Hepatic stellate cell (primary cell): Measurements from ENCODE around the gene AGO4.
"Not testable (repeated sequence)": the region's sequence is repeated elsewhere in the genome, so short reads cannot be mapped to it uniquely, and the experiment has no call there.

Source experiments
- DNase-seq: peaks from one replicate; pipeline ENCODE4 v3.0.0; 2011; ENCODE audit warnings: low spot score

The AGO4 gene

DNA sequence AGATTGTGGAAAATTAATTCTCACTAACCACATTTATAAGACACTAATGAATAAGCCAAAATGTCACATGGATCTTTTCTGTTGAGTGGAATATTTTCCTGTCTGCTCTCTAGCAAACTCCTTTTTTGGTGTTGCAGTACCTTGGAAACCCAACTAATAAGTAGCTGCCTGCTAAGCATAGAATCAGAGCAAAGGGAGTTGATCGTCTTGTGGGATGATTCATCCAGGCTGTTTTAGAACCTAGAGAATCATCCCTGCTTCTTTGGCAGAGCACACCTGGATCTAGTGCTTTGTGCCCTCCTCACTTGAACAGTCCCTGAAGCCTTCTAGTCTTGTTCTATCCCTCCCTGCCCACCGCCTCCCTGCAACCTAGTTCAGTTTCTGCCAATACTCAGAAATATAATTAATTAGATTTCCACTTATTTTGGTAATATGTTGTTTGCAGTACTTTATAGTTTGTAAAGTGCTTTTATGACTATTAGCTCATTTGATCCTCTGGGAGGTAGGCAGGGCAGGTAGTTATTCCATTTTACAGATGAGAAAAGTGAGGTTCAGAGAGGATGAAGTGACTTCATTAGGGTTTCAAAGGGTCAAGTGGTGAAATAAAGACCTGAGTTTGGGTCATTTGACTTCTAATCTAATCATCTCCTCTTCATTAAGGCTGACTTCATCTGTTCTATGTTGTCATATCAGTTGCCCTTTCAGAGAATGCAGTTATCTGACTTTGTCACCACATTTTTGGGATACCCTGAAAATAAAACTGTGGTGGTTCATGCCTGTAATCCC lies 2.5 kb downstream of the AGO4 start:
- peak; percentile 14 for DNase-seq

DNA sequence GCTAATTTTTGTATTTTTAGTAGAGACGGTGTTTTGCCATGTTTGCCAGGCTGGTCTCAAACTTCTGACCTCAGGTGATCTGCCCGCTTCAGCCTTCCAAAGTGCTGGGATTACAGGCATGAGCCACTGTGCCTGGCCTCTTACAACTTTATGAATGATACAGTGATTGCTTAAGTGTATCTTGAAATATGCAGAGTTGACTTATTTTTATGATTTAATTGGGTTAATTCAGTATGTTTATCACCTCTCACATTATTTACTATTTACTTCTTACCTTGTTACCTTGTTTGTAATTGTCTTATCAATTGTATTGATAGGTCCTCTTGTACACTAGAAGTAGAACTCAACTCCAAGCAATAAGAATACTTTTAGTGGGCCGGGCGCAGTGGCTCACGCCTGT lies 4.9 kb downstream of the AGO4 start:
- not testable (repeated sequence) for DNase-seq

DNA sequence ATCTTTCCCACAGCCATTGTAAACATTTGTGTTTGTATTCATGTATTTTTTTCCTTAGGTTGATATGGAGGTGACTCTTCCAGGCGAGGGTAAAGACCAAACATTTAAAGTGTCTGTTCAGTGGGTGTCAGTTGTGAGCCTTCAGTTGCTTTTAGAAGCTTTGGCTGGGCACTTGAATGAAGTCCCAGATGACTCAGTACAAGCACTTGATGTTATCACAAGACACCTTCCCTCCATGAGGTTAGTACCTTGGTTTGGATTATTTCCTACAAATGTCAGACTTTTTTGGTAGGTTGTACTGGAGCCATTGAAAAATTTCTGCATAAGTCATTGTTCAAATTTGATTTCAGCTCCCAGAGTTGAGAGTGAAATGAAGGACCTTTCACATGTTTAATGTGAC lies 17.4 kb downstream of the AGO4 start:
- DNase-seq = no peak

DNA sequence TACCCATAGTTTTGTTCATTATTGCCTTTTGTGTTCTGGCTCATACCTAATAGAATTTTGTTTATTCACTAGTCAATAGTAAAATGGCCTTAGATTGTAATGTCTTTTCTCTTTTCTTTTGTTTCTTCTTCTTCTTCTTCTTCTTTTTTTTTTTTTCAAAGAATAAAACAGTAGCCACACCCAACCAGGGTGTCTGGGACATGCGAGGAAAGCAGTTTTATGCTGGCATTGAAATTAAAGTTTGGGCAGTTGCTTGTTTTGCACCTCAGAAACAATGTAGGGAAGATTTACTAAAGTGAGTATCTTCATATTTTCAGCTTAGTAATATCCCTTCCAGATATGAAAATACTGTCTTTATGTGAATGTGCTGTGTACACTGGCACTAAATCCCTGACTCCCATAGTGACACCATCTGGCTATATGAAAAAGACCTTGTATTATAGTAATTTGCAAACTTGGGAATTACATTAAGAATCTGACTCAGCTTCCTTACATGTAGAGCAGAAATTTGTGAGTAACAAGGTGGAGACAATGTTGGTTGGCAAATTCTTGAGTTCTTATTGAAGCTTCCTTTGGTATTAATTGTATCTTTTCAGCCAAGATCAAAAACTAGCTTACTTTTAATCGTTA lies 24.6 kb downstream of the AGO4 start:
- DNase-seq = no peak

DNA sequence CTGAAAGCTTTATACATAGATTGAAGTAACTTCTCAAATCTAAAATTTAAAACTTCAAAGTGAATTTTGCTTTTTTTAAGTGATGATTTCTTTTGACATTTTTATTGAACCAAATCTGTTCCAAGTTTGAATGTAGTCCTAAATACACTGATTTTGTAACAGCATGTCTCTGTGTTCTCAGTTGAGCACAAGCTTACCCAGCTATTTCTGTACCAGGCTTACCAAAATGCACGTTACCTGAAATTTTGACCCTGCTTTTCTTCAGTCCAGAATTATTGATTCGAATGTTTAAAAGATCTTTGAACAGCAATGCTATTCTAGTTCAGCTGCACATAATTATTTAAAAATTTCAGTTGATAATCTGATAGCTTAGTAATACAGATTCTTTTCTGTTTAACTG lies 25.6 kb downstream of the AGO4 start:
- DNase-seq = no peak

DNA sequence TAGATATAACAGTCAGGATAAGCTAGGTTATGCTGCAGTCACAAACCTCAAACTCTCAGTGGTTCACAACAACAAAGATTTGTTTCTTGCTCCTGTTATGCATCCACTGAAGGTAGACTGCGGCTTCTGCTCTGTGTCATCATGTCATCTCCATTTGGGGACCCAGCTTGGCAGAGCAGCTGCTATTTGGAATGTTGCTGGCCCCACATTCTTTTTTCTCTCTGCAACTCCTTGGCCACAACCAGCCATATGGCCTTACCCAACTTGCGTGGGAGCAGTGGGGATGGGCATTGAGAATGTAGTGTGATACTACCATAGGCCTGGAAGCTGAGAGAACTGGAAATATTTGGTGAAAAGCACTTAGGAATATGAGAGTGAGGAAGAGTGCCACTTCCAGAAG lies 26.4 kb downstream of the AGO4 start:
- DNase-seq = no peak

DNA sequence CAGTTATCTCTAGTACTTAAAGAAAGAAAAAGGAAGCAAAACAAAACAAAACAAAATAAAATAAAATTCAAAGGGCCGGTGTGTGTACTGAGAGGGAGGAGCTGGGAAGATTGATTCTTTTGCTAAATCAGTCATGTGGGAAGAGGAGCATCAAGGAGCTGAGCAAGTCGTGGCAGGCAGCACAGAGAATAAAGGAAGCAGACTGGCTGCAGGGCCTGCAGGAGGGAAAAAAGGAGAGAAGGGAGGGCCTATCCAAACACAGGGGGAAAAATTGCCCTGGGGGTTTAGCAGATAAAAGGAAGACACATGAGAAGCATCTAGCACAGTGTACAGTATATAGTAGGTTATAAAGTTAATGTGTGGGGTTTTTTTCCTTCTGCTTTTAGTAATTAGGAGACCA lies 27.6 kb downstream of the AGO4 start:
- no peak for DNase-seq

DNA sequence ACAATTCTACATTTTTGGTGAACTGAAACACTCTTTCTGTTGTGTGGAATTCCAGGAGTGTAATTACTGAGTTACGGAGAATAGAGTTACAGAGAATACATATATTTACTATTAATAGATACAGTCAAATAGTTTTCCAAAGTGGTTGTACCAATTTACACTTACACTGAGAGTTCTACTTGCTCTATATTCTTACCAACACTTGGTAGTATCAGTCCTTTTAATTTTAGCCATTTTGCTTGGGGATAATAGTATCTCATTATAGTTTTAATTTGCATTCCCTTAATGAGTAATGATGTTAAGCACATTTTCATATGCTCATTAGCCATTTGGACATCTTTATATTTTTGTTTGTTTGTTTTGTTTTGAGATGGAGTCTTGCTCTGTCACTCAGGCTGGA lies 28.9 kb downstream of the AGO4 start:
- DNase-seq = no peak

DNA sequence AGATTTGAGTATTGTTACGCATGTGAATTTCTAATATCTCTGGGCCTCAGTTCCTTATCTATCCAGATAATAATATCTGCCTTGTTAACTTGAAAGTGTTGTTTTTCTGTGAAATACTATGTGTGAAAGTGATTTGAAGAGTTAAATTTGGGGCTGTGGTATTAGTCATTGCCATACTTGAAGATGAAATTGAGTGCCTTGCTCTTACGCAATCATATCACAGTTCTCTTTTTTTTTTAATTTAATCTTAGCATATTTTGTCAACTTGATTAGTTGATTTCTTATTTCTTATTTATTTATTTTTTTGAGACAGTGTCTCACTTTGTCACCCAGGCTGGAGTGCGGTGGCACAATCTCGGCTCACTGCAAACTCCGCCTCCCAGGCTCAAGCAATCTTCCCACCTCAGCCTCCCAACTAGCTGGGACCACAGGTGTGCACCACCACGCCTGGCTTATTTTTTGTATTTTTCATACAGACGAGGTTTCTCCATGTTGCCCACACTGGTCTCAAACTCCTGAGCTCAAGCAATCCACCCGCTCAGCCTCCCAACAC lies 31.0 kb downstream of the AGO4 start:
- DNase-seq = no peak

DNA sequence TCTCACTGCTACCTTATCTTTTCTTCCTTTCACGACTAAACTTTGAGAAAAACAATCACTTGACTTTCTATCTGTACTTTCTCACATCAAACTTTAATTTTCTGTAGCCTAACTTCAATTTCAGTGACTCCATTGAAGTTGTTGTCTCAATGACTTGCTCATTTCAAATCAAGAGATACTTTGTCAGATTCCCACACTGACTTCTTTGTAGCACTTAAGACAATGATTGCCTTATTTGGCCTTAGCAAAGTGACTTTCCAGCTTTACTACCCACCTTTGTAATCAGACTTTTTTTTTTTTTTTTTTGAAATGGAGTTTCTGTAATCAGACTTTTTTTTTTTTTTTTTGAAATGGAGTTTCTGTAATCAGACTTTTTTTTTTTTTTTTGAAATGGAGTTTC lies 37.0 kb downstream of the AGO4 start:
- no peak for DNase-seq

DNA sequence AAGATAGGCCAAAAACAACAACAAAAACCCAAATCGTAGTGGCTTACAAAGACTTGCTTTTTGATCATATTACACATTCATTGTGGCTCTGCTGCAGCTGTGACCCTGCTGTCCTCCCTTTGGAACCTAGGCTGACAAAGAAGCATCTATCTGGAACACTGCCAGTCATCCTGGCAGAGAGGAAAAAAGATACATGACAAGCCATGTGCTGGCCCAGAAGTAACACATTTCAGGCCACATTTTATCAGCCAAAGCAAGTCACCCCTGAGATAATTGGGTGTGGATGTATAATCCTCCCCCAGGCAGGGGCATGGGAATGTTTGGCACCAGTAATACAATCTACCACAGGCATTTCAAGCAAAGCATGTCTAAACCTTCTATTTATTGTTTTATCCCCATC lies 38.0 kb downstream of the AGO4 start:
- no peak for DNase-seq

DNA sequence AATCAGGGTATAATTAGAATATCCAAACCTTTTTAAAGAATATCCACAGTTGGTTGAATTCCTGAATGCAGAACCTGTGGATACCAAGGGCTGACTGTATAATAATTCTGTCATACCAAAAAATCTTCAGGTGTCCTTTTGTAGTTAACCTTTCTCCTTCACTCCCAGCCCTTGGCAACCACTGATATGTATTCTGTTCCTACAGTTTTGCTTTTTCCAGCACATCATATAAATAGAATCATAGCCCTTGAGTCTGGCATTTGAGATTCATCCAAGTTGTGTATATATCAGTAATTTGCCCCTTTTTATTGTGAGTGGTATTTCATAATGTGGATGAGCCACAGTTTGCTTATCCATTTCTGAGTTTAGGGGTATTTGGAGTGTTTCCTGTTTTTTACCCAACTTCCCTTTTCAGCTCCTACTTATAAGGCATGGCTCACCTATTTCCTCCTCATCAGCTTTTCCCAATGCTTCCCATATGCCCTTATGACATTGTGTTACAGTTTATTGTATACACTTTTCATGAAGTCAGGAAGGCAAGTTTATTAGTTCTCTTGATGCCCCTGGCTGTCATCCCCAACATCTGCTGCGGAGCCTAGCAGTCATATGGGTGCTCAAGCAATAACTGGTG lies 40.2 kb downstream of the AGO4 start:
- no peak for DNase-seq

DNA sequence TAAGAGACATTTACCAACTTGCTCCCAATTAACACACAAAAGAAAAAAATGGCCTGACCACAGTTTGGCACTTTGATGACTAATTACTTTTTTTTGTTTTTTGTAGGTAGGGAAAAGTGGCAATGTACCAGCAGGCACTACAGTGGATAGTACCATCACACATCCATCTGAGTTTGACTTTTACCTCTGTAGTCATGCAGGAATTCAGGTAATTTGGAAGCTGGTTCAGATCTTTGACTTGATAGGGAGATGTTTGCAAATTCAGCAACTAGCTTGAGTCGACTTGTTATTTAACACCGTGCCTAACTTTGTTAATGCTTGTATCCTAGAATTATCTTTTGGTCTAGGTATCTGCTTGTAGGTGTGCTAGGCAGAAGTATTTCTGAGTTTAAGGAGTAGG lies 42.2 kb downstream of the AGO4 start:
- DNase-seq = no peak

DNA sequence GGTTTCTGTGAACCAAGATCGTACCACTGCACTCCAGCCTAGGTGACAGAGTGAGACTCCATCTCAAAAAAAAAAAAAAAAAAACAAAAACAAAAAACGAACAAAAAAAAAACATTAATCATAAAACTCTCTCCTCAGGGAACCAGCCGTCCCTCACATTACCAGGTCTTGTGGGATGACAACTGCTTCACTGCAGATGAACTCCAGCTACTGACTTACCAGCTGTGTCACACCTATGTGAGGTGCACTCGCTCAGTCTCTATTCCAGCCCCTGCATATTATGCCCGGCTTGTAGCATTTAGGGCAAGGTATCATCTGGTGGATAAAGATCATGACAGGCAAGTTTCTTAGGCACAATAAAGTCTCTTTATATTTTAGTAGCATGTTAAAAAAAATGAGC lies 42.9 kb downstream of the AGO4 start:
- no peak for DNase-seq

DNA sequence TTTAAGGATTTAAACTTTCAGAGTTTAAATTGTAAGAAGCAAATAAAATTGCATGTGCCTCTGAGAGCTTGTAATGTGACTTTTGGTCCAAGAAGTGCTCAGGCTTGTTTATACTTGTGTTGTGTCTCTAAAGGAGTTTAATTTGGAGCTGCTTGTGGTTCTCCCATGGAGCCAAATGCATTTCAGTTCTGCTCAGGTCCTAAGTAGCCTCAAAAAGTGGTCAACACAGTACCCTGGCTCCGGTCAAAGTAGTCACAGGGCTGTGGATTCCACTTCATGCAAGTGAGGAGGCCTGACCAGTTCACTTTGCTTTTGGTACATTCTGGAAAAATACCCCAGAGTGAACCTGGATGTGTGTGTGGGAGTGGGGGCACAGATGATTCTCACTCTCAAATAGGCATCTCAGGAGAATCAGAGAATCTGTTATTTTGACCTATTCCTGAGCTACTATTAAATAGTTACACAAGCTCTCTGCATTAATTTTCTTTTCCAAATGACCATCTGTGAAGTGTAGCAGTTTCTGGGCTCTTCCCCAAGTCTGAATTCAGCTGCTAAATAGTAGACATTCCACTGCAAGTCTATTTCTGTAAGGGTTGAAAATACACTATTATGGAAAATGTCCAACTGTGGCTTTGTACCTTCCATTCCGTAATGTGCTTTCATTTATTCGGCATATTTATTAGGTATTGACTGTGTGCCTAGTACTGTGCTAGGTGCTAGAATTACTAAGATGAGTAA lies 43.5 kb downstream of the AGO4 start:
- peak; percentile 13 for DNase-seq

DNA sequence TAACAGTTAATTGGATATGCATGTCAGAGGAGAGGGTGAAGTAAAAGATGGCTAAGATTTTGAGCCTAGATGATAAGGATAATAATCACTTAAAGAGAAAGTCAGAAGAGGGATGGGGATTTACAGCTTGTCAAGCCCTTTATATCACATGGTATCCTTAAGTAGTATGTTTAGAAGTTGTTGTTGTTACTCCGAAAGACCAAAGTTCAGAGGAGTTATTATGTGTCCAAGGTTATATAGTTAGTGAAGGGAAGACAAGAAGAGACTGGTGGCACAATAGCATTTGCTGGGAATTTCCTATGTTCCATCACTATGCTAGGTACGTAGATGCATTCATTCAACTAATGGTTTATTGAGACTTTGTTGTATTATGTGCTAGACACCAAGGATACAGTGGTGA lies 44.4 kb downstream of the AGO4 start:
- DNase-seq = no peak

DNA sequence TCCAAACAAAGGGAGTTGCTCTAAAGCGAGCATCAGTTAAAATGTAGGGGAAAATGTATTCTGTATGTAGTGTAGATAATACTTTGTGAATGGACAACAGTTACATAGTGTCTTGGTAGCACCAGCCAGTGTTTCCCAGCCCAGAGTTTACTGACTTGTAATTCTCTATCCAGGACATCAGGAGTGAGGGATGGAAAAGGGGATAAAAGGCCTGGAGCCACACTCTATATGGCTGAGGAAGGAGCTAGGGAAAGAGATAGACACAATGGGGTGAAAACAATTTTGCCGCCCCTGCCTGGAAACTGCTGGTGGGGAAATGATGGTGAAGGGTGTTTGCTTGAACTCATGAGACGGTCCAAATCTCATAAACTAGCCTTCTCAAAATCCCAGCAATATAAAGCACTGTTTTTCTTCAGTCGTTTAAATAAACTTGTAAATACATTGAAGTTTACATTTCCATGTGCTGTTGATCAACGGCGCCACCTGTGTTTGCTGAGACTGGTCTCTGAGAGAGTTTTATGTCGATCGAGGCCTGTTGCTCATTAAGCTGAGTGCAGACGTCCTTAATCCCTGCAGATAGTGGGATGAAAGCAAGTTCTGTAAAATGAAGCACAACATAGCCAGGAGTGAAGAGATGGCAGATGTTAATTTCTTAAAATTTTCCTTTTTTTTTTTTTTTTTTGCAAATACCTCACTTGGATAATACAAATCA lies 47.3 kb downstream of the AGO4 start:
- DNase-seq = no peak

DNA sequence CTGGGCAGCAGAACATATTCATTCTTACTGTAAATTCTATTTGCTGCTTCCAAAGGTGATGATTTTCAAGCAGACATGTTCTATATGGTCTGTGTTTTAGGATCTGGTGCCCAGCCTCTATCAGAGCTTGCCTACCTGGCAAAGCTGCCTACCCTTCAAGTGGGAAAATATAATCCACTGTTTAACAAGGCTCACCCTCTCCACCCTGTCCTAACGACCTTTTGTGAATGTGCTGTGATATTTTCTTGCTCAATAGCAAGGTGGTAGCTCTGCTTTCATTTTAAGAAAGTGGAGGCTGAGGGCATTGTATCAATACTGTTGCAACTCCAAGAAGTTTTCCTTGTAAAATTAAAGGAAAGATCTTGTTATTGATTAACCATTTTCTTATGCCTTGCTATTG lies 49.1 kb downstream of the AGO4 start:
- no peak for DNase-seq

DNA sequence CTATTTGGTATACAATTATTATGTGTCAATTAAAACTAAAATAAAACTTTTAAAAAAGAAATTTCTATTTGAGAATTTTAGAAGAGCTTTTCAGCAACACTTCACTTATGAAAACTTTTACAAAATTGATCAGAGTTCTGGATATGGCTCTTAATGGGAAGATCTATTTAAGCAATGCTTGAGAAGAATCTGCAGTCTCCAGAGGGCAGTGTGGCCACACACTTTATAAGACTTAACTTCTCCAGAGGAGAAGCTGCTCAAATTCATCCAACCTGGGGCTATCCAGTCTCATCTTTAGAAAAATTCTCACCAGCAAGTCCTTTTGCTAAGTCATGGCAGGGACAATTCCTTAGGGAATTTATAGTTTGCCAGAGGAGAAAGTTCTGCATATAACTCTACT lies 50.0 kb downstream of the AGO4 start:
- DNase-seq = no peak

DNA sequence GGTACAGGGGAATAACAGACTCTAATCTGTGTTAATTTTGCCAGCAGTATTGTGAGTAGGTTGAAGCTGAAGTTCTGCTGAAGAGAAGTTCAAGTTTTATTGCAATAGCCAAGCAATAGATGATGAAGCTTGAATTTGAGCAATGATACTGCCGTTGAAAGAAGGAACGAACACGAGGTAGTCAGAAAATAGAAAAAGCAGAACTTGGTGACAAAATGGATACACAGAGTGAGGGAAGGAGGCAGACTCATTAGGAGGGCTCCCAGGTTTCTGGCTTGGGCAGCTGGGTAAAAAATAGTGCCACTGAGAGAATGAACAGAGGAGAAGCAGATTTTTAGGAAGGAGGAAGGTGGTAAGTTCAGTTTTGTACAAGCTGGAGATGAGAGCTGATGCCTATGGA lies 52.9 kb downstream of the AGO4 start:
- no peak for DNase-seq

DNA sequence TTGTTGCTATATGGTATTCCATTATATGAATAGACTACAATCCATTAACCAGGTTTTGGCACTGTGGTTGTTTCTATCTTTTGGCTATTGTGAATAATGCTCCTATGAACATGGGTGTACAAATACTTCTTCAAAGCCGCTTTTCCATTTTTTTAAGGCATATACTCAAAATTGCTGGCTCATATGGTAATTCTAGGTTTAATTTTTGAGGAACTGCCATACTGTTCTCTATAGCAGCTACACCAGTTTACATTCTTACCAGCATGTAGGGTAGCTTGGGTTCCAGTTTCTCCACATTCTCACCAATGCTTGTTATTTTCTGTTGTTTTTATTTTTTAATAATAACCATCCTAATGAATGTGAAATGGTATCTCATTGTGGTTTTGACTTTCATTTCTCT lies 55.3 kb downstream of the AGO4 start:
- no peak for DNase-seq
